Vagina (tissue), 2 donors: ENCODE measurements around the gene SNX7.

Experiments used
- POLR2A ChIP-seq, 2 donors: fragments of 450-650 bp; IDR thresholded peaks; one replicate each; pipeline ENCODE4 v1.6.1; 2017; ENCODE audit warnings: antibody characterized with exemption in 2 of 2, mild to moderate bottlenecking in 2 of 2, moderate library complexity in 2 of 2
- TF ChIP-seq, protein P1 (sequence below), 3 experiments: fragments of 450-650 bp in 2 of 3; fragments of 200-600 bp in 1 of 3; sonication (generic) in 1 of 3; IDR thresholded peaks; one replicate each; pipeline ENCODE4 v1.5.1; 2017 to 2019; ENCODE audit warnings: antibody characterized with exemption in 3 of 3, mild to moderate bottlenecking in 2 of 3, moderate library complexity in 2 of 3

DNA sequence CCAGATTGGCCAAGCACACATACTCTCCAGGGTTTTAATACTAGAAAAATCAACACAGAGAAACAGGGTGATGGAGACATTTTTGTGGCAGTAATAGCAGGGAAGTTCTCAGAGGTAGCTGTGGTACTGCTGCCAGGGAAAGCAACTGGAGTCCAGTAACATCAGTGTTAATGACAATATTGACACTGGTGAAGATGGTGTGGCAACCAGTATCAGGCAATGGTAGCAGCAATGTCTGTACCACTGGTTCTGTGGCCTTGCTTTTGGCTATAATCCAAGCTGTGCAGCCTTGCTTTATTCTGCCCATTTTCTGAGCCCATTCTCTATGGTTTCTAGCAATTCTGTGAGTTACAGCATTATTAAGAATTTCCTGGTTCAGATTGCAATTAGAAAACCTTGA lies 1.6 kb upstream of the SNX7 start:
- TF ChIP-seq POLR2A (IDR thresholded peaks at IDR 0.05) = no peak
- TF ChIP-seq, protein P1, sequence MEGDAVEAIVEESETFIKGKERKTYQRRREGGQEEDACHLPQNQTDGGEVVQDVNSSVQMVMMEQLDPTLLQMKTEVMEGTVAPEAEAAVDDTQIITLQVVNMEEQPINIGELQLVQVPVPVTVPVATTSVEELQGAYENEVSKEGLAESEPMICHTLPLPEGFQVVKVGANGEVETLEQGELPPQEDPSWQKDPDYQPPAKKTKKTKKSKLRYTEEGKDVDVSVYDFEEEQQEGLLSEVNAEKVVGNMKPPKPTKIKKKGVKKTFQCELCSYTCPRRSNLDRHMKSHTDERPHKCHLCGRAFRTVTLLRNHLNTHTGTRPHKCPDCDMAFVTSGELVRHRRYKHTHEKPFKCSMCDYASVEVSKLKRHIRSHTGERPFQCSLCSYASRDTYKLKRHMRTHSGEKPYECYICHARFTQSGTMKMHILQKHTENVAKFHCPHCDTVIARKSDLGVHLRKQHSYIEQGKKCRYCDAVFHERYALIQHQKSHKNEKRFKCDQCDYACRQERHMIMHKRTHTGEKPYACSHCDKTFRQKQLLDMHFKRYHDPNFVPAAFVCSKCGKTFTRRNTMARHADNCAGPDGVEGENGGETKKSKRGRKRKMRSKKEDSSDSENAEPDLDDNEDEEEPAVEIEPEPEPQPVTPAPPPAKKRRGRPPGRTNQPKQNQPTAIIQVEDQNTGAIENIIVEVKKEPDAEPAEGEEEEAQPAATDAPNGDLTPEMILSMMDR (IDR thresholded peaks at IDR 0.05) = no peak
